GM19397 (cell line): ENCODE data around the gene TCTA.
"Not testable (repeated sequence)": the region's sequence is repeated elsewhere in the genome, so short reads cannot be mapped to it uniquely, and the experiment has no call there.

Experiments used
- ATAC-seq: cut with Tn5 transposase; IDR thresholded peaks from one replicate; pipeline ENCODE4 v1.9.1; 2021; ENCODE audit warnings: mild to moderate bottlenecking, moderate library complexity; ENCODE audit not compliant: unreplicated experiment

TCTA gene, protein sequence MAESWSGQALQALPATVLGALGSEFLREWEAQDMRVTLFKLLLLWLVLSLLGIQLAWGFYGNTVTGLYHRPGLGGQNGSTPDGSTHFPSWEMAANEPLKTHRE

DNA sequence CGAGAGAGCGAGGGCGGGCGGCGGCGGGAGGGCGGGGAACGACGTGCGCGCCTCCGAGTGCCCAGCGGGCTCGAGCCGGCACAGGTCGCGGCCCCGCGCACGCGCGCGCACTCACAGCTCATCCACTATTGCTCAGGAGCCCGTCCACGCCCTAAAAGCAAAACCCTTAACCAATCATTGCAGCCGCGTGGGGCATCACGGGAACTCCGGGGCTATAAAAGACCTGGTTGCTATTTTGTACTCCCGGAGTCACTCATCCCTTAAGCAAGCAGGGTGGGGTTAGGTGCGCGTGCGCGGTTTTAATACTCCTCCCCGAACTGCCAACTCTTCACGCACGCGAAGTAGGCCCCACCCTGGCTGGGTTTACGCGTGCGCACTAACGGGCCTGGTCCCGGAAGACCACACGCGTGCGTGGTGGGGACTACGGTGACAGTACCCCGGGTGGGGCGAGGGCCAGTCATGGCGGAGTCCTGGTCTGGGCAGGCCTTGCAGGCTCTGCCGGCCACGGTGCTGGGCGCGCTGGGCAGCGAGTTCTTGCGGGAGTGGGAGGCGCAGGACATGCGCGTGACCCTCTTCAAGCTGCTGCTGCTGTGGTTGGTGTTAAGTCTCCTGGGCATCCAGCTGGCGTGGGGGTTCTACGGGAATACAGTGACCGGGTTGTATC is at the start of gene TCTA, which contains the start of gene RHOA:
TCTA (plus strand) TSS at position 456 of the 664 bp plus-strand sequence; CDS start at position 460, 4 bp downstream.
RHOA (minus strand) TSS at position 9 of the 664 bp plus-strand sequence. CDS start 36,387 bp downstream, outside the sequence.
- peak; percentile 80 for ATAC-seq

DNA sequence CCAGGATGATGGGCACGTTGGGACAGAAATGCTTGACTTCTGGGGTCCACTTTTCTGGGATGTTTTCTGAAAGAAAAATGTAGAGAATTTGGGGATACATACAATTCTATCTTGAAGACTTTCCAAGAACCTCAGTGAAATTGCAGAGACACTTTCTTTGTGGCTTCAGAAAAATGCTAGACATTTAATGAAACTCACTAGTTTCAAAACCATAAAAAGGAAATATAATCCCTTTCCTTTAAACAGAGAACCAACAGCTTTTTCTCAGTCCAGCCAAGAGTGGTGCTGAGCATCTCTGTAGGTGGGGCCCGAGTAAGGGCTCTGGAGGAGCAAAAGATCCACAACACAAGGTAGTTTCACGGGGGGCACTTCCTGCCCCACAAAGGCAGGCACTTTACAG is 49.7 kb upstream of the TCTA start:
- ATAC-seq, result no peak

DNA sequence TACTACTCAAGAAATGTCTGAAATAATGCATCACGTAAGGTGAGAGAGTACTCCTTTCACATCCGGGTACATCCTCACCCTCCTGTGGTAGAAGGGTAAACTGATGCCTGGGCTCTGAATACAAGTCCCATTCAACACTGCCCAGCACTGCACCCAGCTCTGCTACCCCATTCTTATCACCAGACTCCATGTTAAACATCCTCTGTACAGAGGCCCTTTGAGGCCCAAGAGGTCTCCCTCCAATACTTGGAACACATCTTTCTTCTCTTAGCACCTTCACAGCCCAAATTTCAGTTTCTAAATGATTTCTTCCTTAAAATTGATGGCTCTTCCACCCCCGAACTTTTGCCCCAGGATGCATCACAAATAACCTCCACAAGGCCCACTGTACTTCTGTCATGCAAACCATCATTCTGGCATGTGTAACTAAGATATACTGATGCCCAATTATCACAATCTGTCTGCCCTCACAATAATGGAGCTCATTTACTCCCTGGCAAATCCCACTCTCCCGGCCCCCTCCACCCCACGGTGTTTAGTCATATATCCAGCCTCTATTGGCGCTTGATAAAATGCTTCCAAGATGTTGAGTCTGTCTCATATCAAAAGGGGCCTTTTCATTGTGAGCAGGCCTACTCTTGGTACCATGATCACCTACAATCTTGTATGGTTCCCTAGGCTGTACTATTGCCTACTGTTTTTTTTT is 41.5 kb upstream of the TCTA start:
- no peak for ATAC-seq

DNA sequence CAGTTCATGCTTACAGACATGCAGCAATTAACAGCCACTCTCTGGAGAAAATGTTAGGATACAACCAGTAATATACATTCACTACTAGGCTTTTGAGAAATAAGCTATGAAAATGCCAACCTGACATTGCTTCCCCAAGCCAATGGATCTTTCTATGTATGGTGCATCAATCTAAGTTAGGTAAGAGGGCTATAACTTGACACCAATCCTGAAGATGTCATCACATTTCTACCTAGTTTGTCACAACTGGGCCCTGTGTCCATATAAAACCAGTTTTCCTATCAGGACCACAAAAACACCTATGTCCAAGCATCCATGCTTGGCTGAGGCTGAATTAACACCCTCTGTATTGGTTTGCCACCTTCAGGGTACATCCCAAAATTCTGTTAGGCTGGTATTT is 40.3 kb upstream of the TCTA start:
- ATAC-seq, result no peak

DNA sequence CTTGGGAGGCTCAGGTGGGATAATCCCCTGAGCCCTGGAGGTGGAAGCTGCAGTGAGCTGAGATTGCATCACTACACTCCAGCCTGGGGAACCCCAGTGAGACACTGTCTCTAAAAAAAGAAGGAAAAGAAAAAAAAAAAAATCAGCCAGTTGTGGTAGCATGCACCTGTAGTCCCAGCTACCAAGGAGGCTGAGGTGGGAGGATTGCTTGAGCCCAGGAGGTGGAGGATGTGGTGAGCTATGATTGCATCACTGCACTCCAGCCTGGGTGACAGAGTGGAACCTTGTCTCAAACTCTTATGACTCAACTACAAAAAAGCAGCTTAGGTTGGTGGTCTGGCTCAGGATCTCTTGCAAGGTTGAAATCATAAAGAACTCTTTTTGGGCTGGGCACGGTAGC is 34.7 kb upstream of the TCTA start:
- ATAC-seq, result no peak

DNA sequence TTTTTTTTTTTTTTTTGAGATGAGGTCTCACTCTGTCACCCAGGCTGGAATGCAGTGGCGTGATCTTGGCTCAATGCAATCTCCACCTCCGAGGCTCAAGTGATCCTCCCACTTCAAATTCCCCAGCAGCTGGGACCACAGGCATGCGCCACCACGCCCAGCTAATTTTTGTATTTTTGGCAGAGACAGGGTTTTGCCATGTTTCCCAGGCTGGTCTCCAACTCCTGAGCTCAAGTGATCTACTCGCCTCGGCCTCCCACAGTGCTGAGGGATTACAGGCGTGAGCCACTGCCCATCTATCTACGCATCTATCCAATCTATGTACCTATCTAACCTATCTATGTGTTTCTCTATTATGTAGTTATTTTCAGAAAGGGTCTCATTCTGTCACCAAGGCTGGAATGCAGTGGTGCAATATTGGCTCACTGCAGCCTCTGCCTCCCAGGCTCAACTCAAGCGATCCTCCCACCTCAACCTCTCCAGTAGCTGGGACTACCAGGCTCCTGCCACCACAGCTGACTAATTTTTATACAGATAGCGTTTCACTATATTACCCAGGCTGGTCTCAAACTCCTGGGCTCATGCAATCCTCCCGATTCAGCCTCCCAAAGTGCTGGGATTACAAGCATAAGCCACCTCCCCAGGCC is 33.9 kb upstream of the TCTA start:
- no peak for ATAC-seq

DNA sequence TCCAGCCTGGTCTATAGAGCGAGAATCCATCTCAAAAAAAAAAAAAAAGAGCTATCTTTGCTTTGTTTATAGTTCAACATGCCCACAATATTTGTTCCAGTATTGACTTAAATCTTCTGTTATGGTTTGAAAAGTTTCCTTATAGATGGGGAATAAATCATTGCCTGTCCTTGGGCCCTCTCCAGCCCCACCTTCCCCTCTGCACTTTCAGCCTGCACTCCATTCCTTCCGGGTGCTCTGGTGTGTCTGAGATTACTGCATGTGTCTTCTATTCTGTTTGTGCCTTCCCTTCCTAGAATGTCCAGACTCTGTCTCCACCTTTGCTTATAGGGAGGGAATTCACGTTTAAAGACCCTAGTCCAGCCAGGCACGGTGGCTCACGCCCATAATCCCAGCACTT is 28.8 kb upstream of the TCTA start:
- ATAC-seq, result no peak

DNA sequence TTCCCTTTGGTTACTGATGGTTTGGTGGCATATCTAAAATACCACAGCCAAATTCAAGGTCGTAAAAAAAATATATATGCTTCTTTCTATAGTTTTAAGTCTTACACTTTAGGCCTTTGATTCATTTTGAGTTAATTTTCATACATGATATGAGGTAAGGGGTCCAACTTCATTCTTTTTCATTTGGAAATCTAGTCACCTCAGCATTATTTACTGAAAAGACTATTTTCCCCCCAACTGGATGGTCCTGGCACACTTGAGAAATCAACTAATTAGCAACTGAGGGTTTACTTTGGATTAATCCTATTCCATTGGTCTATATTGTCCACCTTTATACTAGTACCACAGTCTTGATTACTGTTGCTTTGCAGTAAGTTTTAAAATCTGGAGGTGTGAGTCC is 26.6 kb upstream of the TCTA start:
- no peak for ATAC-seq

DNA sequence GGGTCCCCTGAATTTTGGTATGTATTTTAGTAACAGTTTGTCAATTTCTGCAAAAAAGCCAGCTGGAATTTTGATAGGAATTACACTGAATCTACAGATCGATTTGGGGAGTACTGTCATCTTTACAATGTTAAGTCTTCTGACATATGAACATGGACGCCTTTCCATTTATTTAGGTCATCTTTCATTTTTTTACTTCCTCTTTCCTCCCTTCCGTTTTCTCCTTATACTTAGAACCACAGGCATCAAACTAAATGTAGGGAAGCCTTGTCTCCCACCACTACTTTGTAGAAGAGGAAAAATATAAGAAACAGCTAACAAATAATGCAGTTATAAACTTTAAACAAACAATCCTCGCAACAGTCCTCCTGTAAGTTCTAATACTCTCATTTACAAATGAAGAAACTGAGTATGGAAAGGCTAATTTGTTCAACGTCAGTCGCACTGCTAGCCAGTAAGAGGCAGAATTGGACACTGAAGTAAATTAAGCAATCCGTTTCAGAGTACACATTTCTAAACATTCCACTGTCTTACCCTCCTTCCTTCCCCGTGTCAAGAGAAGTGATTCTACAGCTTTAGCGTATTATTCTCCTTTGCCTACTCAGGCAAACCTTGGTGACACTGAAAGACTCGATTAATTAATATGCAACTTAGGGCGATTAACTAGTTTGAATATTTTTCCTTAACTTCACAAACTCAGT is 26.0 kb upstream of the TCTA start:
- ATAC-seq, result no peak

DNA sequence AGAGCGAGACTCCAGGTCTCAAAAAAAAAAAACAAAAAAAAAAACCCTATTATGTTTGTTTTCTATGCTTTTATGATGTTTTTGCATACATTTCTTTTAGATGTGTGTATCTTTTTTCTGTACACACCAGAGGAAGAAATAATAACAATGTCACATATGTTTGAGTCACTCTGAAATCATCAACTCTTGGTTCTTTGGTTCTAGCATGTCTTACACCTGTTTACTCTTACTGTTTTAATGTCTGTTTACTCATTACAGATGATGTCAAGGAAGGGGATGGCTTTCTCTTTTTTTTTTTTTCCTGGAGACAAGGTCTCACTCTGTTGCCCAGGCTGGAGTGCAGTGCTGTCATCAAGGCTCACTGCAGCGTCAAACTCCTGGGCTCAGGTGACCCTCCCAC is 24.5 kb upstream of the TCTA start:
- ATAC-seq, result no peak

DNA sequence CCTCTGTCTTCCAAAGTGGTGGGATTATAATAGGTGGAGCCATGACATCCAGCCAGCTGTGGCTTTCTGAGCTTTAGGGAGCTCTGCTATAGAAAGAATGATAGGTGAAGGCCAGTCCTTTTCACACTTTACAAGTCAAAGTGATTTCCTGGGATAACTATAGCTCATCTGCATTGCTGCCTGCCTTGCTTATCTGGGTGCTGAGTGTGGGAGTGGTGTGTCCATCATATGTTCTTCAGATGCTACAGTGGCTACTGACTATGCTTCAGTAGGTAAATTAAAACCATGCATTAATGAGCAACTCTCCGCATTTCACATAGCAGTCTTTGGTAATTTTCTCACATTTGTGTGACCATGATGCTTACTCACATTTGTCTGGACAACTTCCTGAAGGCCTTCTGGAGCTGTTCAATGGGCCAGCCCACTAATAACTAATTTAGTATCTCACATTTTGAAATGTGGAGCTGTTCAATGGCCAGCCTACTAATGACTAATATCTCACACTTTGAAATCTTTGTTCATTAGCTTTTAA is 23.9 kb upstream of the TCTA start:
- ATAC-seq, result no peak

DNA sequence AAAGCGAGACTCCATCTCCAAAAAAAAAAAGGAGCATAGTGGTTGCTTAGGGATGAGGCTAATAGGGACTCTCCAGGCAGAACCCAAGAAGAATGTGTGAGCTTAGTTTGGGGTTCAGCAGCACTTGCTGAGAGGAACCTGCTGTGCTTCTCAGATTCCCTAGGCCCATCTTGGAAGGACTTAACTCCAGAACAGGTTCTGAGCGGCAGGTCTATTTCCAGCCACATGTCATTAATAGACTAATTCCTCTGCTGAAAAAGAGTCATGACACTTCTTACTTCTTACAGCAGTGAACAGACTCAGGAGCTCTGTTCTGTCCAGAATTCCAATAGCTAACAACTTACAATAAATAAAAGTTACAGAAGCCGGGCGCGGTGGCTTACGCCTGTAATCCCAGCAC is 22.9 kb upstream of the TCTA start:
- no peak for ATAC-seq

DNA sequence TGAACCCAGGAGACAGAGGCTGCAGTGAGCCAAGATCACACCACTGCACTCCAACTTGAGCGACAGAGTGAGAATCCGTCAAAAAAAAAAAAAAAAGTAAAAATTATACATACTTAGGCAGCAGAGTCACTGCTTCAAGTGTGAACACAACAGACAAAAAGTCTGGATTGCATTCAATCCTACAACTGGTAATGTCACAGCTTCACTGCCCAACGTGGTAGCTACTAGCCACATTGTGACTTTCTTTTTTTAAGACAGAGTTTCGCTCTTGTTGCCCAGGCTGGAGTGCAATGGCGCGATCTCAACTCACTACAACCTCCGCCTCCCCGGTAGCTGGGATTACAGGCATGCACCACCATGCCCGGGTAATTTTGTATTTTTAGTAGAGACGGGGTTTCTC is 20.9 kb upstream of the TCTA start:
- ATAC-seq, result not testable (repeated sequence)

DNA sequence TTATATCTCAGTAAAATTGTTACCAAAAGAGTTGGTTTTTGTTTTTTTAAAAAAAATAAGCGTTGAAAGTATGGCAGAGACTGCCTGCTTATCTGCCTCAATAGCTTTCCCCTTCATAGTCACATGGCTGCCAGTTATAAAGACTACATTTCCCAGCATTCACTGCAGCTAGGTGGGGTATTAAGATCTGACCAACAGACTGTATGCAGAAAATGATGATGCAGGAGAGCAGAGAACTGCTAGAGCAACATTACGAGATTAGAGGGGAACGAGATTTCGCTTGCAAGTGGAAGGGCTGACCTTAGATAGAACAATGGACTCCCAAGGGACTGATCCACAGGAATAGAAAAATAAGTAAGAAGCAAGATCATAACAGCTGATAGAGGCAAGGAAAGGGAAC is 14.8 kb upstream of the TCTA start:
- ATAC-seq, result no peak

DNA sequence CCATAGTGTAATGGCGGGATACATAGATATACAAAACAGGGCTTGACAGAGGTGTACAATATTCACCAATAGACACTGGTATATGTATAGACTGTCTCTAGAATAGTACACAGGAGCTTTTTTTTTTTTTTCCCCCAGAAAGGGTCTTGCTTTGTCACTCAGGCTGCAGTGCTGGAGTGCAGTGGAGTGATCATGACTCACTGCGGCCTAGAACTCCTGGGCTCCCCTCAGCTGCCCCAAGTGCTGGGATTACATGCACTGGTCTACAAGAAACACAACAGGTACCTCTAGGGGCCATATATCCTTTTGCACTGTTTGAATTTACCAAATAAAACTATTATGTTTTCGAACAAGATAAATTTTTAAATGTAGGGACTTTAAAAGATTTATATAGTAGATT is 12.8 kb upstream of the TCTA start:
- ATAC-seq, result no peak

DNA sequence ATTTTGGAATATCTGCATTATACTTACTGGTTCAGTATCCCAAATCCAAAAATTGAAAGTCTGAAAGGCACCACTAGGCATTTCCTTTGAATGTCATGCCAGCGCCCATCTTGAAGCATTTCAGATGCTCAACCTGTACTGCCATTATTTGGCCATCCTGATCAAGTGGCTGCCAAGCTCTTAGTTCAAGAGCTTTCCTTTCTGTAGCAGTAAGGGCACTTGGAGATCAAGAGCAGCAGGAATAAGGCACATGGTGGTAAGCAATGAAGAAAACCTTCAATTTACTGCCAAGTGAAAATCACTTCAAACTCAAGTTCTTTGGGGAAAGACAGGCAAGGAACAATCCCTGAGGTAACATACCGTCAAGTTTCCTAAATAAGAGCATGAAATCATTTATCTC is 10.5 kb upstream of the TCTA start:
- ATAC-seq, result no peak

DNA sequence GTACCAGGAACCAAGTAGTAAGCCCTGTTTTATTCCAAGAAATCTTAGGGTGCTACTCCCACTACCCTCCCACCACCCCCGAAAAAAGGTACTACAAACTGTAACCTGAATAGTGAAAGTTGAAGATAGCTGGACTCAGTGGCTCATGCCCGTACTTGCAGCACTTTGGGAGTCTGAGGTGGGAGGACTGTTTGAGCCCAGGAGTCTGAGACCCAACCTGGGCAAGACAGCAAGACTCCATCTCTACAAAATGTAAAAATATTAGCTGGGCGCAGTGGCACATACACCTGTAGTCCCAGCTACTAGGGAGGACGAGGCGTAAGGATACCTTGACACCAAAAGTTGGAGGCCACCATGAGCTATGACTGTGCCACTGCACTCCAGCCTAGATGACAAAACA is 8.3 kb upstream of the TCTA start:
- no peak for ATAC-seq

DNA sequence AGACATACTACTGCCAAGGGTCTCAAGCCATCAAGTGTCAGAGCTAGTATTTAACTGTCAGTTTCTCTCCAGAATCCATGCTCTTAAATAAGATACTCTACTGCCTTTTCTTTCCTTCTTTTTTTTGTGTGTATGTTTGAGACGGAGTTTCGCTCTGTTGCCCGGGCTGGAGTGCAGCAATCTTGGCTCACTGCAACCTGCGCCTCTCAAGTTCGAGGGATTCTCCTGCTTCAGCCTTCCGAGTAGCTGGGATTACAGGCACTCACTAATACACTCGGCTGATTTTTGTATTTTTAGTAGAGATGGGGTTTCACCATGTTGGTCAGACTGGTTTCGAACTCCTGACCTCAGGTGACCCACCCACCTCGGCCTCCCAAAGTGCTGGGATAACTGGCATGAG is 6.7 kb upstream of the TCTA start:
- ATAC-seq, result not testable (repeated sequence)

DNA sequence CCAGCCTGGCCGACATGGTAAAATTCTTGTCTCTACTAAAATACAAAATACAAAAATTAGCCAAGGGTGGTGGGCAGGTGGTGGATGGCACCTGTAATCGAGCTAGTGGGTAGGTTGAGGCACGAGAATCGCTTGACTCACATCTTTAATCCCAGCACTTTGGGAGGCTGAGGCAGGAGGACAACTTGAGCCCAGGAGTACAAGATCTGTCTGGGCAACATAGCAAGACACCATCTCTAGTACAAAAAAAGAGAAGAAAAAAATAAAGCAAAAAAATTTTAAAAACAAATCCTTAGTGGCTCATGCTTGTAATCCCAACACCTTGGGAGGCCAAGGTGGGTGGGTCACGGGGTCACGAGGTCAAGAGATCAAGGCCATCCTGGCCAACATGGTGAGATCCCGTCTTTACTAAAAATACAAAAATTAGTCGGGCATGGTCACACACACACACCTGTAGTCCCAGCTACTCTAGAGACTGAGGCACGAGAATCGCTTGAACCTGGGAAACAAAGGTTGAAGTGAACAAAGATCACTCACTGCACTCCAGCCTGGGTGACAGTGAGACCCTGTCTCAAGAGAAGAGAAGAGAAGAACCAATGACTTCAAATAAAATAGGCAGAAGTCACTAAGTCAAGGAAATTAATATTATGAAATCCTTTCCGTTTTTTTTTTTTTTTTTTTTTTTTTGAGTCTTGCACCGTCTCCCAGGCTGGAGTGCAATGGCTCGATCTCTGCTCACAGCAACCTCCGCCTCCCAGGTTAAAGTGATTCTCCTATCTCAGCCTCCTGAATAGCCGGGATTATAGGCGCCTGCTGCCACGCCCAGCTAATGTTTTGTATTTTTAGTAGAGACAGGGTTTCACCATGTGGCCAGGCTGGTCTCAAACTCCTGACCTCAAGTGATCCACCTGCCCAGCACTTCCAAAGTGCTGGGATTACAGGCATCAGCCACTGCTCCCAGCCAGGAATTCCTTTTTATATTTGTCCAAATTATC is 5.4 kb upstream of the TCTA start:
- ATAC-seq, result no peak
